ENCODE measurements around the gene CDYL2. TPM values are rescaled to one million over a fixed set of nuclear protein-coding genes. Genes with fewer than 3 reads are reported as not detected.

CDYL2 gene
- total RNA-seq, 1 donor from 2014 or later = 1.8 TPM

- peaks cover 4% of the 10 kb centered on the region for H3K27me3 Mint-ChIP-seq (ENCODE audit: unreplicated experiment)
These were observed 245.0 kb downstream of the CDYL2 start for GRCh38 chr16:80559369-80559768.

GRCh38 chr16:80557037-80557436, 247.4 kb downstream of the CDYL2 start:
- Mint-ChIP-seq H3K9me3 (ENCODE audit: unreplicated experiment) (no peaks in the 10 kb centered on the region), H3K4me1 (ENCODE audit: unreplicated experiment) (no peaks in the 10 kb centered on the region), H3K4me3 (ENCODE audit: unreplicated experiment) (no peak overlapping the region), H3K27me3 (ENCODE audit: unreplicated experiment) (peaks cover 4% of the 10 kb centered on the region), H3K27ac (ENCODE audit: unreplicated experiment) (no peak overlapping the region), H3K36me3 (ENCODE audit: unreplicated experiment) (no peaks in the 10 kb centered on the region)
- DNase-seq (ENCODE audit: extremely low spot score, unreplicated experiment) = no peak
- TF ChIP-seq CTCF (IDR thresholded peaks at IDR 0.05) = no peak

More at GRCh38 chr16:80559369-80559768, 245.0 kb downstream of the CDYL2 start:
- H3K4me1 Mint-ChIP-seq (ENCODE audit: unreplicated experiment) = no peaks in the 10 kb centered on the region
- no peak for DNase-seq (ENCODE audit: extremely low spot score, unreplicated experiment)
- H3K36me3 Mint-ChIP-seq (ENCODE audit: unreplicated experiment) = no peaks in the 10 kb centered on the region
- H3K4me3 Mint-ChIP-seq (ENCODE audit: unreplicated experiment) = no peak overlapping the region
- no peak overlapping the region for H3K27ac Mint-ChIP-seq (ENCODE audit: unreplicated experiment)
- no peaks in the 10 kb centered on the region for H3K9me3 Mint-ChIP-seq (ENCODE audit: unreplicated experiment)
- no peak for TF ChIP-seq CTCF (IDR thresholded peaks at IDR 0.05)

GRCh38 chr16:80556481-80556880, 247.9 kb downstream of the CDYL2 start:
- H3K27me3 Mint-ChIP-seq (ENCODE audit: unreplicated experiment) = peaks cover 4% of the 10 kb centered on the region
- no peak overlapping the region for H3K27ac Mint-ChIP-seq (ENCODE audit: unreplicated experiment)
- no peak for TF ChIP-seq CTCF (IDR thresholded peaks at IDR 0.05)
- no peak overlapping the region for H3K4me3 Mint-ChIP-seq (ENCODE audit: unreplicated experiment)
- no peaks in the 10 kb centered on the region for H3K36me3 Mint-ChIP-seq (ENCODE audit: unreplicated experiment)
- no peak for DNase-seq (ENCODE audit: extremely low spot score, unreplicated experiment)
- no peaks in the 10 kb centered on the region for H3K9me3 Mint-ChIP-seq (ENCODE audit: unreplicated experiment)
- no peaks in the 10 kb centered on the region for H3K4me1 Mint-ChIP-seq (ENCODE audit: unreplicated experiment)

- no peak overlapping the region for H3K4me3 Mint-ChIP-seq (ENCODE audit: unreplicated experiment)
- no peaks in the 10 kb centered on the region for H3K4me1 Mint-ChIP-seq (ENCODE audit: unreplicated experiment)
- H3K36me3 Mint-ChIP-seq (ENCODE audit: unreplicated experiment) = no peaks in the 10 kb centered on the region
- no peak for DNase-seq (ENCODE audit: extremely low spot score, unreplicated experiment)
- TF ChIP-seq CTCF (IDR thresholded peaks at IDR 0.05) = no peak
- H3K27ac Mint-ChIP-seq (ENCODE audit: unreplicated experiment) = no peak overlapping the region
- peaks cover 1% of the 10 kb centered on the region for H3K27me3 Mint-ChIP-seq (ENCODE audit: unreplicated experiment)
- H3K9me3 Mint-ChIP-seq (ENCODE audit: unreplicated experiment) = no peaks in the 10 kb centered on the region
These were observed 250.4 kb downstream of the CDYL2 start for GRCh38 chr16:80554033-80554432.

GRCh38 chr16:80552277-80552676, 252.1 kb downstream of the CDYL2 start:
- Mint-ChIP-seq H3K36me3 (ENCODE audit: unreplicated experiment) (no peaks in the 10 kb centered on the region), H3K27ac (ENCODE audit: unreplicated experiment) (no peak overlapping the region), H3K27me3 (ENCODE audit: unreplicated experiment) (peaks cover 5% of the 10 kb centered on the region), H3K4me3 (ENCODE audit: unreplicated experiment) (no peak overlapping the region), H3K4me1 (ENCODE audit: unreplicated experiment) (no peaks in the 10 kb centered on the region), H3K9me3 (ENCODE audit: unreplicated experiment) (no peaks in the 10 kb centered on the region)
- no peak for DNase-seq (ENCODE audit: extremely low spot score, unreplicated experiment)
- TF ChIP-seq CTCF (IDR thresholded peaks at IDR 0.05) = no peak

Other genes with a start within 250 kb of the CDYL2 start
- 37.8 and 42.2 TPM in 2 replicates for gene CMC2, start 202.3 kb upstream of the CDYL2 start, total RNA-seq
- gene CENPN, start 202.6 kb upstream of the CDYL2 start, total RNA-seq = 7.2 and 10.0 TPM in 2 replicates
- 35.0 and 39.2 TPM in 2 replicates for gene ATMIN, start 231.2 kb upstream of the CDYL2 start, total RNA-seq

Measured in osteocyte (in vitro differentiated cells).